GM12872 (cell line): ENCODE measurements around the gene TNP1.

Experiments
- TF ChIP-seq, protein P1 (sequence below): IDR thresholded peaks from 3 replicates; pipeline ENCODE4 v1.5.1; 2011; ENCODE audit warnings: low read depth, mild to moderate bottlenecking, low read length, moderate library complexity; ENCODE audit not compliant: insufficient read depth

Gene TNP1

DNA sequence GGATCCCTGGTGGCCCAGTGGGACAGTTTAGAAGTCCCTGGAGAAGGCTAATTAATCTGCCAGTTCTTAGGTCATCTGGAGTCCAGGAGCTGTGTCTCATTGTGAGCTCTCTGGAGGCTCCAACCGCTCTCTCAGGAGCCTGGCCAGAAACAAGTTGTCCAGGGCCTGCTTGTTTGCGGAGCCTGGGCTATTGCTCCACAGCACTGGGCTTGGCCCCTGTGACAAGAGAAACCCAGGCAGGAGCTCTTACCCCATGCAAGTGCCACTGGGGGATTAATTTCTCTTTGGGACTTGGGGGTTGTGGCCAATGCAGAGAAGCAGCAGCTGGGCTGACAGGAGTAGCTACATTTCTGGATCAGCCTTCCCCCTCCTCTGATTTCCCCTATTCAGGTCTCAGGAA, 24.5 kb upstream of the TNP1 start:
- TF ChIP-seq, protein P1, sequence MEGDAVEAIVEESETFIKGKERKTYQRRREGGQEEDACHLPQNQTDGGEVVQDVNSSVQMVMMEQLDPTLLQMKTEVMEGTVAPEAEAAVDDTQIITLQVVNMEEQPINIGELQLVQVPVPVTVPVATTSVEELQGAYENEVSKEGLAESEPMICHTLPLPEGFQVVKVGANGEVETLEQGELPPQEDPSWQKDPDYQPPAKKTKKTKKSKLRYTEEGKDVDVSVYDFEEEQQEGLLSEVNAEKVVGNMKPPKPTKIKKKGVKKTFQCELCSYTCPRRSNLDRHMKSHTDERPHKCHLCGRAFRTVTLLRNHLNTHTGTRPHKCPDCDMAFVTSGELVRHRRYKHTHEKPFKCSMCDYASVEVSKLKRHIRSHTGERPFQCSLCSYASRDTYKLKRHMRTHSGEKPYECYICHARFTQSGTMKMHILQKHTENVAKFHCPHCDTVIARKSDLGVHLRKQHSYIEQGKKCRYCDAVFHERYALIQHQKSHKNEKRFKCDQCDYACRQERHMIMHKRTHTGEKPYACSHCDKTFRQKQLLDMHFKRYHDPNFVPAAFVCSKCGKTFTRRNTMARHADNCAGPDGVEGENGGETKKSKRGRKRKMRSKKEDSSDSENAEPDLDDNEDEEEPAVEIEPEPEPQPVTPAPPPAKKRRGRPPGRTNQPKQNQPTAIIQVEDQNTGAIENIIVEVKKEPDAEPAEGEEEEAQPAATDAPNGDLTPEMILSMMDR = no peak

DNA sequence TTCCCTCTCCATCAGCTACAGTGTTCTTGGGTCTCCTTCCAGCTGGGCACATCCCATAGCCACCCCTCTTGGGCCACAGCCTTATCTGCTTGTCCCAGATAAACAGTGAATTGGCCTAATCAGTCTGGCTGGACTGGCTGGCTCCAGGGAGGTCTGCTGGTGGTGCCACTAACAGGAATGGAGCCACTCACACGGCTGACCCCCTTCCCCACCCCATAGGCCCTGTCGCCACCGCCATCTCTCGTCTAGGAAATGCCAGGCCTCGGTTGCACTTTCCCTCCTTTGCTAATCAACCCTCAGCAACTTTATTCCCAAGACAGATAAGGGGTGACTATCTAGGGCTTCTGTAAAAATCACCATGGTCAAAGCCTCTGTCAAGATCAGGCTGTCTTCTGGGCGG, 23.0 kb upstream of the TNP1 start:
- TF ChIP-seq, protein P1 = no peak

DNA sequence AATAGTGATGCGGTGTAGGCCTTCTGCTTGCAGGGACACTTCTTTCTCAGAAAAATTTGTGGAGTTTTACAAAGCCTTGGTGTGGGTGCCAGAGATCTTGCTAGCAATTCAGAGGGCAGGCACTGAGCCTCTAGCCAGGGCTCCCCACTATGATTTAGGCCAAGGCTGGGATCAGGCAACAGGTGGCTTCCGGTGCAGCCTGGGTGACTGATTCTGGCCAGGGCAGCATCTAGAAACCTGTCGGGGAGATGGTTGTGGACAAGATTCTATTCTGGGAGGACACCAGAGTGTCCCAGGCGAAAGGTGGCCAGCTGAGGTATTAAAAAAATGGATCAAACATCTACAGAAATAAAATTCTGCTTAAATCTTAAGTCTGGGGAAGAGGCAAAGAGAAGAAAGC, 21.5 kb upstream of the TNP1 start:
- TF ChIP-seq, protein P1 = no peak

DNA sequence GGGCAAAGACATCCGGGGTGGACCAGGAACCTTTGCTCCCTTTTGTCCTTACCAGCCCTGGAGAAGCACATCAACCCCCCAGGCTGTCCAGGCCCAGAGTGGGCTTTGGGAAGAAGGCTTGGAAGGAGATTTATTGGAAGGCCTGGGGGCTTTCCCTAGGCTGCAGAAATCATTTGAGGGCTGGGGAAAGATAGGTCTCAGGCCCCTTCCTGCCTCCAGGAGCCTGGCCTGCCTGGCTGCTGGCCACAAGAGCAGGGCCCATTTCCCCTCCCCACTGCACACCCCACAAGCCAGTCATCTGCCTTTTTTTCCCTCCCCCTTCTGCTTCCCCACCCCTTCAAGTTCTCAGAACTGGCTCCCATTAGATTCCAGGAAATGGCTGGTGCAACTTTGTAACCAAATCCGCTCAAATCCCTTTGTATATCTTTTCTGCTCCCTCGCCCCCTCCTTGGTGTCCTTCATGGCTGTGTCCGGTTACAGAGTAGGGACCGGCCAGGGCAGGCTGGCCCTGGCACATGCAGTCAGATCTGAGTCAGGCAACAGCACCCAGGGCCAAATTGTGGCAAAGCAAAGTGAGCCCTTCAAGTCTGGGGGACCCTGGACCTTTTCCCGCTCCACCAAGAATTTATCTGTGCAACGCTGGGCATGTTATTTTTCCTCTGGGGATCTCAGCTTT, 20.8 kb upstream of the TNP1 start:
- TF ChIP-seq, protein P1 = no peak

DNA sequence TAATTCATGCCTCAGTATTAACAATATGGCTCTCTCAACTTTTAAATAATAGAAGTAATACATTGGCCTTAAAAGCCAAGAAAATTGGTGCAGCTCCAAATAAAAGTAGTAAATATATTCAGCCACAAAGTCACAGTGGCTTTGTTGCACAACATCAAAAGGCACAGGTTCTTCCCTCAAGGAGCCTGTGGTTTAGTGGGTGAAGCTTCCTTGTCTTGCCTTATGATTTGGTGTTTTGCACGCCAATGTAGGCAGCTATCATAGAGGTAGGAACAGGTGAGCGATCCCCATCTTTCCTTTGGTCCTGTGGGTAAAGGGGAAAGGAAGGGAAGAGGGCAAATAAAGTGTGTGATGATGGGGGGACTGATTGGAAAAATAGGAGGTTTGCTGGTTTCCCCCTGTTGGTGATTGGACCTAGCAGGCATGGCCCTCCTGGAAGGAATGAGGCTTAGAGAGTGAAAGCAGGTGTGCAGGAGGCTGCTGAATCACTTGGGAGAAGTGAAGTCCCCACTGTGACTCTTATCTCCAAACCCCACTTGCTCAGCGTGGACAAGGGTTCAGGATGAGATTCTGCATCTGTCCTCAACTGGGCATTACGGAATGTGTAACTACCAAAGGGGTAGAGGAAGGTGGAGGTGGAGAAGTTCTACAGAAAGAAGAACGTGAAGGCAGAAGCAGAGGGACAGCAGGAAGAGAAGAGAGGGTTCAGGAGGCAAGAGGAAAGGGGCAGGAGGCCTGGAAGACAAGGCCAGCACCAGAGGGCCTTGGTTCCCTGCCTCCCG, 20.1 kb upstream of the TNP1 start:
- TF ChIP-seq, protein P1 = no peak

DNA sequence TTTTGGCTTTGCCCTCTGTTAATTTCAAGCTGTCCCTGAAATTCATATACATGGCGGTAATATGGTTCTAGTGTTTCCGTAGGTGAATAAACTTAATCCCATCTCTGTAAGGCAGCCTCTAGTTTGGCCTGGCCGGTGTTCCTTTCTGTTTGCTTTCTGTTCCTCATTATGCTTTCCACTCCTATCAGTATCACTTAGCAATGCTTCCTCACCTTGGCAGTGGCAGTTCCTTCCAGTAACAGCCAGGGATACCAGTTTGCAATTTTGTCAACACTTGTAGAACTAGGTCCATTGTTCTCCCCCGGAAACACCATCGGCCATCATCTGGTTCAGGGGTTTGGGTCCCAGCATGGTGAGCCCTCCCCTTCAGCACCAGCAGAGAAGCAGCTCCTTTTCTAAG, 18.2 kb upstream of the TNP1 start:
- TF ChIP-seq, protein P1 = no peak

DNA sequence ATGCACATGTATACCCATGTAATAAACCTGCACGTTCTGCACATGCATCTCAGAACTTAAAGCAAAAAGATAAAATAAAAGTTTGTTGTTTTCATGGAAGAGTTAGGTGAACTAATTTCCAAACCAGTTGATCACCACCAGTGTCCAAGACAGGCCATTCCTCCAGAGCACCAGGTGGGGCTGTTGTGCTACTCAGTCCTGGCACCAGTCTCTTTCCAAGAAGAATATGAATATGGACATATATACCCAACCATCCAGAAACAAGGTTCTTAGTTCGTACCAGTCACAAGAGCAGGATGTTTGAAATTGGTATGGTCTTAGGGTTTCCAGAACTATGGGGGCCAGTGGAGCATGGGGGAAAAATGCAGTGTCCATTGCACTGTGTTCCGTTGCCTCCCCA, 17.2 kb upstream of the TNP1 start:
- TF ChIP-seq, protein P1 = no peak
